Lower leg skin (tissue), 4 donors: Measurements from ENCODE around the gene COX7C. TPM values are rescaled to one million over a fixed set of nuclear protein-coding genes. Genes with fewer than 3 reads are reported as not detected.
"Not testable (repeated sequence)": the region's sequence is repeated elsewhere in the genome, so short reads cannot be mapped to it uniquely, and the experiment has no call there.

ENCODE experiments used
- DNase-seq, 2 donors: peaks; one replicate each; pipeline ENCODE4 v3.0.0-alpha.2; 2019; ENCODE audit warnings: low spot score in 2 of 2
- H3K4me3 ChIP-seq: fragments of 200-600 bp; sonication (generic); 2 replicates; pipeline ENCODE4 v1.5.1; 2017; ENCODE audit warnings: mild to moderate bottlenecking, low read depth; ENCODE audit not compliant: poor library complexity, severe bottlenecking
- POLR2A ChIP-seq, 2 donors: fragments of 450-650 bp; IDR thresholded peaks; one replicate each; pipeline ENCODE4 v1.6.1; 2016 to 2017; ENCODE audit warnings: antibody characterized with exemption in 2 of 2, mild to moderate bottlenecking in 1 of 2, moderate library complexity in 1 of 2
- WGBS, 2 donors: methylation state at CpG; one replicate each; pipeline ENCODE4 v1.1.5; 2018; 5-methylcytosine and 5-hydroxymethylcytosine counted together
- intact Hi-C: fragments of 100-400 bp; cut with DNase I; formaldehyde crosslinking; loops from one replicate; pipeline ENCODE4 v1.15.0; 2023; ENCODE audit warnings: low total_unique reads
- total RNA-seq, 4 donors: library from RNA; depleted of rRNA; stranded (reverse); fragments of >200 nt; gene quantifications; one replicate each; pipeline ENCODE4 v1.1.0, GENCODE V29; 2016
- TF ChIP-seq, protein P1 (sequence below), 3 donors: fragments of 450-650 bp; IDR thresholded peaks; one replicate each; pipeline ENCODE4 v1.5.1; 2016; ENCODE audit warnings: antibody characterized with exemption in 3 of 3, mild to moderate bottlenecking in 3 of 3, moderate library complexity in 2 of 3

COX7C gene
- 100 to 1,000 TPM; 332 to 394 (median 383) TPM for total RNA-seq

DNA sequence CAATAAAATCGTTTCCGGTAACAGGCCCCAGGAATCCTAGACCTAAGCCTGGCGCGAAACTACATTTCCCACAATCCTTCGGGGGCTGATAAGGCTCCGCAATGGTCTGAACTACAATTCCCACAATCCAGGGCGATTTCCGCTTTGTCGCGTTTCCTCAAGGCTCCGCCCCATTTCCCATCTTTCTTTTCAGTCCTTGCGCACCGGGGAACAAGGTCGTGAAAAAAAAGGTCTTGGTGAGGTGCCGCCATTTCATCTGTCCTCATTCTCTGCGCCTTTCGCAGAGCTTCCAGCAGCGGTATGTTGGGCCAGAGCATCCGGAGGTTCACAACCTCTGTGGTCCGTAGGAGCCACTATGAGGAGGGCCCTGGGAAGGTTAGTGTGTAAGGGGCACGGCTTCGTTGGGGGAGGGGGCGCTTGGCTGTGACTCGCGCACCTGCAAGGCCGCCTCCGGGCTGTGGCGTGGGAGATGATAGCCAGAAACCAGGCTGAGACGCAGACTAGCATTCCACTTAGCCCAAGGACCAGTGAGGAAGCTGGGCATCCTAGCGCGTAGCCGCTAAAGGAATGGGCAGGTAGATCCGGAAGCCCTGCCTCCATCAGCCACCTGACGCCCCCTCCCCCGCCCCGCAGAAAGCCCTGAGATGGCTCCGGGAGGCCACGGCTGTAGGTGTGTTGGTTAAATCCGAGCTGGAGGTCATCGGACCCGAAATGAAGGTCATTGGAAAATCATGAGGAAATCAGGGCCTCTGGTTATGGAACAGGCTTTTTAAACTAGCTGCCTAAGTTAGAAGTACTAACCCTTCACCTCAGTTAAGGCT is at the start of gene COX7C:
Gene COX7C (plus strand): TSS at position 186 of the 821 bp plus-strand sequence. CDS start 115 bp downstream, at position 301.
- TF ChIP-seq POLR2A (IDR thresholded peaks at IDR 0.05): peak in 1 of 2 donors; percentile 46
- TF ChIP-seq, protein P1, sequence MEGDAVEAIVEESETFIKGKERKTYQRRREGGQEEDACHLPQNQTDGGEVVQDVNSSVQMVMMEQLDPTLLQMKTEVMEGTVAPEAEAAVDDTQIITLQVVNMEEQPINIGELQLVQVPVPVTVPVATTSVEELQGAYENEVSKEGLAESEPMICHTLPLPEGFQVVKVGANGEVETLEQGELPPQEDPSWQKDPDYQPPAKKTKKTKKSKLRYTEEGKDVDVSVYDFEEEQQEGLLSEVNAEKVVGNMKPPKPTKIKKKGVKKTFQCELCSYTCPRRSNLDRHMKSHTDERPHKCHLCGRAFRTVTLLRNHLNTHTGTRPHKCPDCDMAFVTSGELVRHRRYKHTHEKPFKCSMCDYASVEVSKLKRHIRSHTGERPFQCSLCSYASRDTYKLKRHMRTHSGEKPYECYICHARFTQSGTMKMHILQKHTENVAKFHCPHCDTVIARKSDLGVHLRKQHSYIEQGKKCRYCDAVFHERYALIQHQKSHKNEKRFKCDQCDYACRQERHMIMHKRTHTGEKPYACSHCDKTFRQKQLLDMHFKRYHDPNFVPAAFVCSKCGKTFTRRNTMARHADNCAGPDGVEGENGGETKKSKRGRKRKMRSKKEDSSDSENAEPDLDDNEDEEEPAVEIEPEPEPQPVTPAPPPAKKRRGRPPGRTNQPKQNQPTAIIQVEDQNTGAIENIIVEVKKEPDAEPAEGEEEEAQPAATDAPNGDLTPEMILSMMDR (IDR thresholded peaks at IDR 0.05): no peak
- 1 to 2% methylated on average over 32 to 41 of the region's 41 CpGs for WGBS, 2 donors
- intact Hi-C loops: no loop called here
- DNase-seq: peak; percentile 95 to 96
- peak within 1 kb of the TSS; percentile 99 for H3K4me3 ChIP-seq

- intact Hi-C loops, H3K4me3 ChIP-seq, DNase-seq: not testable (repeated sequence)
- 94% methylated on average over 14 to 42 of the region's 44 CpGs for WGBS, 2 donors
Observed at GRCh38 chr5:86569522-86570426, 48.0 kb upstream of the COX7C start.

GRCh38 chr5:86570427-86571083 is 47.2 kb upstream of the COX7C start:
- TF ChIP-seq POLR2A (IDR thresholded peaks at IDR 0.05): no peak
- TF ChIP-seq, protein P1 (IDR thresholded peaks at IDR 0.05): no peak
- no peak for DNase-seq
- 93 to 96% methylated on average over 19 to 20 of the region's 20 CpGs for WGBS, 2 donors

GRCh38 chr5:86571109-86571508 is 46.6 kb upstream of the COX7C start:
- H3K4me3 ChIP-seq, DNase-seq, intact Hi-C loops: not testable (repeated sequence)
- 92 to 96% methylated on average over 12 of the region's 12 CpGs for WGBS, 2 donors

More at GRCh38 chr5:86570427-86571083, 47.2 kb upstream of the COX7C start:
- H3K4me3 ChIP-seq: no peak overlapping the region
- intact Hi-C loops: no loop called here

- intact Hi-C loops: no loop called here
Observed at GRCh38 chr5:86572825-86573517, 44.8 kb upstream of the COX7C start.

GRCh38 chr5:86579502-86579901 is 38.2 kb upstream of the COX7C start:
- intact Hi-C loops: no loop called here
- DNase-seq: no peak
- no peak overlapping the region for H3K4me3 ChIP-seq
- no peak for TF ChIP-seq POLR2A (IDR thresholded peaks at IDR 0.05)
- TF ChIP-seq, protein P1 (IDR thresholded peaks at IDR 0.05): no peak
- 78 to 90% methylated on average over 3 of the region's 3 CpGs for whole genome bisulfite sequencing, 2 donors

More at GRCh38 chr5:86572825-86573517, 44.8 kb upstream of the COX7C start:
- no peak for DNase-seq
- TF ChIP-seq, protein P1 (IDR thresholded peaks at IDR 0.05): no peak
- no peak for TF ChIP-seq POLR2A (IDR thresholded peaks at IDR 0.05)
- 80 to 82% methylated on average over 7 of the region's 7 CpGs for WGBS, 2 donors
- H3K4me3 ChIP-seq: no peak overlapping the region
